NCI-H82 treated with DMSO at 0.1 percent for 48 hours (cell line): ENCODE results near the gene TOP3B.

ENCODE experiments used
- DNase-seq: peaks from one replicate; lab custom pipeline; 2025; ENCODE audit not compliant: unreplicated experiment; lab: John Stamatoyannopoulos, UW

Gene TOP3B

DNA sequence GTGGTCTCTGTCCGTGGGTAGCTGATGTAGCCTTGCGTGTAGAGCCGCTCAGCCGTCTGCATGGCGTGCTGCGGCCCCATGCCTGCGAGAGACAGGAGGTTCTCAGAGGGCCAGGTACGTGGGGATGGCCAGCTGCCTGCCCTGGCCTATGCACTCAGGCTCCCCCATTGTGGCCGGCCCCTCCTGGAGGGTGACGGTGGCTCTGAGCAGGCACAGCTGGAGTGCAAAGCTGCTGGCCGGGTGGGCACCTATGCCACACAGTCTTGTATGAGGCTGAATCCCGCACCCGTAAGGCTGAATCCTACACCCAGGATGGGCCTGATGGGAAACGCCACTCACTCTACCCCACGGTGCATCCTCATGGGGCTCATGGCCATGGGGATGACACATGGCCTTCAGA lies 18.4 kb downstream of the TOP3B start:
- DNase-seq: no peak

- DNase-seq: no peak
Measured at GRCh38 chr22:21963790-21964211, 18.8 kb downstream of the TOP3B start.

DNA sequence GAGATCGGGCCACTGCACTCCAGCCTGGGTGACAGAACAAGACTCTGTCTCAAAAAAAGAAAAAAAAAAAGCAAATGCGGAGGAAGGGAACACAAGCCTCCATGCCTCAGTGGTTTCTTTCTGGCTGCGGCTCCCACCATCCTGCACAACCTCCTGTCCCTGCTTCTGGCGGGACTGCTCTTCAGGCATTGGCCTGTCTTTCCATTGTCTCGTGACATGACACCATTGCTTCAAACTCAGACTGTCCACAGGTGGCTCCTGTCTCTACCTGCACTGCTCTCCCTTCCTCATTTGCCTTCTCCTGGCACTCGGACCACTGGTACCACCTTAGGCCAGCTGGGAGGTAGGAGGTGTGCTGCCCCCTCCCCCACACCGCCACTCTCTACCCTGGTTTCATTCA lies 19.3 kb downstream of the TOP3B start:
- DNase-seq: no peak

GRCh38 chr22:21962655-21962949 lies 20.0 kb downstream of the TOP3B start:
- no peak for DNase-seq

- DNase-seq: no peak
Measured at GRCh38 chr22:21961886-21962654, 20.5 kb downstream of the TOP3B start.

DNA sequence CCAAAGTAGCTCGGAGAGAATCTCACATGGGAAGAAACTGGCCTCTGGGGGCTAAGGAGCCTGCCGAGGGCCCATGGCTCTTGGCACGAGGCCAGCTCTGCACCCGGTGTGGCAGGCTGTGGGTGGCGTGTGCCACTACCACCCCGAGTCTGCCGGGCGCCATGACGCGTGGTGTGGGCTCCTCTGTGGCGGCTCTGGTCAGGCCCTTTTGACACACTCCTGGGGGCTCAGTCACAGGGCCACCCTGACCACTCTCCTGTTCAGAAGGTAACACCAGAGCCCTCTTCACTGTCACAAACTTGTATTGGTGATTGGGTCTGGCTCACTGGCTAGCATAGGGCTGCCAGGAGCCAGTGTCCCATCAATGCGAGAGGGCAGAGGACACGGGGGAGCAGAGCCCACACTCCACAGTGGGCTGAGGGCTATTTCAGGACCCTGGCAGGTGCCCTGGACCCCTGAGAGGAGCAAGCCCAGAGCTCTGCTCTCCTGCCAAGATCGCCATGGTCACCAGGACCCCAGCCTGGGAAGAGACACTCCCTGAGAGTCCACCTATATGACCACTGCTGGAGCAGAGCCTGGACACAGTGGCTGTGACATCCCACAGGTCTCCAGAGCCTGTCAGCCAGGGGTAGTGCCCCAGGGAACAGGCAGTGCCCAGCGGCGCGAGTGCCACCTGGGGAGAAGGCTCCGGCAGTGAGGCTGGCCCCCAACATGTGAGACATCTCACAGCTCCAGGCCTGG lies 21.3 kb downstream of the TOP3B start:
- no peak for DNase-seq

GRCh38 chr22:21960200-21961126 lies 22.1 kb downstream of the TOP3B start:
- DNase-seq: no peak

DNA sequence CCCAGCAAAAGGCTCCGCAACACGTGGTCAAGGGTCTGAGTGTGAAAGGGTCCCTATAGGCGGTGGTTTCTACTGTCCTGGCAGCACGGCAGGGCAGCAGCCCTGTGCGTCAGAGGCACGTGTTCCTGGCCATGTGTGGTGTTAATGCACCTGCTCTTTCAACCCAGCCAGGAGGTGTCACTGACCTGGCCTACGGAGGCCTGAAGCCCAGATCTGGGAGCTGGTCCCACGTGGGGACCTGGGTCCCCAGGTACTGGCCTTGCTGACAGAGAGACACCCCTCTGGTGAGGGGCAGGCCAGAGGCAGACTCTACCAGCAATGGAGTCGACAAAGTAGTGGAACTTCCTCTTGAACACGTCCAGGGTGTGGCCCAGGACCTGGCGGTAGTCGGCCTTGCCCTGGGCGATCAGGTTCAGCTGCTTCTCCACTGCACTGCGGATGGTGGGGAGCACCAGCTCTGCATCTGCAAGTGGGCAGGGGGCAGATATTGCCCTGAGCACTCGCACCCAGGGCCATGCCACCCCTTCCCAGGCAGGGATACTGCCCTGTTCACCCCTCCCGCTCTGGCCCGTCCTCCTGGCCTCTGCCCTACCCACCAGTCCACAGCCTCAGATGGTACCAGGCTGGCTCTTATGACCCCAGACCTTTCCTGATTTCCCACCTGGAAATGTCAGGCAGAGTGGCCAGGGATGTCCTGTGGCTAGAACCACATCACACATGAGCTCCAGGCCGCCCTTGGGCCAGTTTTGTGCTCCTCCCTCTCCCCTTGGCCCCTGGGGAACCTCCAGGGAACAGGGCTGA lies 23.1 kb downstream of the TOP3B start:
- DNase-seq: no peak

GRCh38 chr22:21958360-21959273 lies 24.0 kb downstream of the TOP3B start:
- no peak for DNase-seq

DNA sequence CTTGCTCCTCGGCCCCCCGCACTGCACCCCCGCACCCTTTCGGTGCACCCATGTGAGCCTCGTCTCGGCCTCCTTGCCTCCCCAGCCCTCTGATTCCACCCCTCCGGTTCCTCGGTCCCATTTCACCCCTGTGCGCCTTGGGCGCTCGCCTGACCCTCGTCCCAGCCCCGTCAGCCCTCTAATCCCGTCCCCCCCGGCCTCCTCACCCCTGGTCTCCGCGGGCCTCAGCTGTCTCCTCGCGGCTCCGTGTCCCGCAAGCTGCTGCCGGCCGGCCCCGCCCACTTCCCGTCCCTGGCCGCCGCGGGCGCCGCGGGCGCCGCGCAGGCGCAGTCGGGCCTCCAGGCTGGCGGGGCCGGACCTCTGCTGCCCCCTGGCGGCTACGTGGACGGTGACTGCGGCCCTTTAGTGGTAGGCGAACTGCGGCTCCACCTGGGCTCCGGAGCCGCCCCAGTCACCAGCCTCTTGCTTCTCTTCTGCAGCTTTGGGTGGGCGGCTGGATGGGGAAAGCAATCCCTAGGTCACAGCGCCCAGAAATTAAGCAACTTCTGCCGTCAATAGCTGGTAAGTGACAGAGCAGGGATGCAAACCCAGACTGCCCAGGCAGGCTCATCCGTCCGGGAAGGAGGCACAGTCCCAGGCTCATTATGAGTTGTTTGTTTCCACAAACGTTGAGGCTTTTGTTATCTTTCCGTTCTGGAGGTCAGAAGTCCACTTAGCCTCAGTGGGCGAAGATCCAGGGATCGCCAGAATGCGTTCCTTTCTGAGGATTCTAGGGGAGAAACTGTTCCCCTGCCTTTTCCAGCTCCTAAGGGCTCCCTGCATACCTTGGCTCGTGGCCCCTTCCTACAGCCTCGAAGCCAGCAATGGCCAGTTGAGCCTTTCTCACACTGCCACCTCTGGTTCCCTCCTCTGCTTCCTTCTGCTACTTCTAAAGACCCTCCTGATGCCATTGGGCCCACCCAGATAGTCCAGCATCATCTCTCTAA lies 29.7 kb downstream of the TOP3B start, which contains the start of gene PPM1F:
TSS of gene PPM1F (minus strand) at position 263 of the 986 bp plus-strand sequence. CDS start 6,800 bp downstream, outside the sequence.
- DNase-seq: peak; percentile 22

DNA sequence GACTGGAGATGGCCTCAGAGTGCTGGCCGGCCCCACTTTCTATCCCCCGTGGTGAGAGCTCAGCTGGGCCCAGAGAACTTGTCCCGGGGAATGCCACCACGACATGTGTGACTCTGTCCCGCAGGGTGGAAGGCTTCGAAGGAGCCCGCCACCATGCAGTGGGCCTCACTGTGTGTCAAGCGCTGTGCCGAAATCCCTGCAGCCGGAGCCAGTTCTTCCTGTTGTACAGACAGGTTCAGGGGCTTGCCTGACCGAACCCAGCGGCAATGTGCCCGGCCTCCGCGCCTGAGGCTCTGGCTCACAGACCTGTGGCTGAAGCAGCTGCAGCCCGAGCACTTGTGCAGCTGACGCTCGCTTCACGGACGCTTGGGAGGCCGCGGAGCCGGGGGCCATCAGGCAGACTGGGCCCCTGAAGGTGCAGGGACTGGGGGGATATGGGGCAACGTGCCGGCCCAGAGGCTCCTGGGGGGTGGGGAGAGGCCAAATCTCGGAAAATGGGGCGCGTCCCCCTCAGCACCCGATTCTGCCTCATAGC lies 30.6 kb downstream of the TOP3B start:
- no peak for DNase-seq

GRCh38 chr22:21951062-21951461 lies 31.5 kb downstream of the TOP3B start:
- no peak for DNase-seq

DNA sequence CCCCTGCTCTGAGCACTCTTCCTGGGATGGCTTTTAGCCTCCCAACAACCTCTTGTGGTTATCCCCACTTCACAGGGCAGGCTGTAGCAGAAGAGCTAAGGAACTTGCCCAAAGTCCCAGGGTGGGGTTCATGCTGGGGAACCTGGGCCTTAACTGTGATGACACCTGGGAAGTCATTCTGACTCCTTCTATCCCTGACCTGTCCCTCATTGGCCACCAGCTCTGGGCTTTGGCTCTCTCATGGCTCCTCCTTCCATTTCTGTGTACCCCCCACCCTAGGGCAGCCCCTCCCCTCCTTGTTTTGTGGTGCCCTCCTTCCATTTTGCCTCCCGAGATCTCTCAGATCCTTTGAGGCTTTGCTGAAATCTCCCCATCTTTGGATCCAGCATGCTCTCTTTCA lies 32.6 kb downstream of the TOP3B start:
- DNase-seq: no peak

DNA sequence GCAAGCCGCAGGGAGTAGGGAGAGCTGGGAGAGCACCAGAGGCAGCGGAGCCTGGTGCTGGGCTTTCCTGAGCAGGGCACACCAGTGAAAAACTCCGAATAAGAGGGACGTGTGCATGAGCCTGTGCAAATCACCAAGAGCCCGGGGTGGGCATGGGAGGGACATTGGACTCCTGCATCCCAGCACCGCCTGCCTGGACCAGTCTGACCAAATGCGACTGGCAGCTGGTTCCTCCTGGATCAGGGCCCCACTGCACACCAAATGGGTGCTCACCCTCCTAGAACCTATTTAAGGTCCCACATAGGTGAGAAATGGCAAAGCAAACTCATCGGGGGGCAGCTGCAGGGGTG lies 33.0 kb downstream of the TOP3B start:
- DNase-seq: no peak

- no peak for DNase-seq
Measured at GRCh38 chr22:21948824-21949568, 33.6 kb downstream of the TOP3B start.

DNA sequence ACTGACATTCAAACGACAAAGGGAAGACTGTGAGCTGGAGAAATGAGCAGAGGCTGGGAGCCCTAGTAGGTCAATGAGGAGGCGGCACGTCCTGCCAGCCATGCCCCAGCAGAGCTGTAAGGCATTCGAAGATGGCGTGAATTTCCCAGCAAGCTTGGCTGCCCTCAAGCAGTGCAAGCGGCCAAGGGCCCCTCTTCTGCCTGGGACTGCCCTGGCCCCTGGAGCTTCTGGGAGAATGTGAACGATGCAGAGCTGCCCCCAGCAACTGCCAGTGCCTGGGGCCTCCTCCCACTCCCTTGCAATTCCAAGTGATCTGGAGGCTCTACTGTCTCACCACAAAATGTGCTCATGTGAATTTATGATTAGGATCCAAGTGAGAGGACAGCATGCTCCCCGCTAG lies 34.2 kb downstream of the TOP3B start:
- no peak for DNase-seq
